Suprapubic skin (tissue), 4 donors: ENCODE results near the gene PLCL1. TPM values are rescaled to one million over a fixed set of nuclear protein-coding genes. Genes with fewer than 3 reads are reported as not detected.
"Not testable (repeated sequence)": the region's sequence is repeated elsewhere in the genome, so short reads cannot be mapped to it uniquely, and the experiment has no call there.

ENCODE experiments used
- DNase-seq, 2 donors: peaks; one replicate each; pipeline ENCODE4 v3.0.0-alpha.2; 2019; ENCODE audit warnings: low spot score in 2 of 2
- H3K27ac ChIP-seq: fragments of 200-600 bp; sonication (generic); one replicate; pipeline ENCODE4 v1.5.1; 2019
- H3K27me3 ChIP-seq: fragments of 200-600 bp; sonication (generic); one replicate; pipeline ENCODE4 v1.5.1; 2019
- H3K36me3 ChIP-seq: fragments of 200-600 bp; sonication (generic); one replicate; pipeline ENCODE4 v1.5.1; 2019
- H3K4me1 ChIP-seq: fragments of 200-600 bp; sonication (generic); one replicate; pipeline ENCODE4 v1.5.1; 2019
- H3K4me3 ChIP-seq: fragments of 200-600 bp; sonication (generic); one replicate; pipeline ENCODE4 v1.5.1; 2019; ENCODE audit warnings: mild to moderate bottlenecking
- H3K9me3 ChIP-seq: fragments of 200-600 bp; sonication (generic); one replicate; pipeline ENCODE4 v1.5.1; 2019
- CTCF ChIP-seq, 2 donors: fragments of 200-600 bp in 1 of 2; fragments of 450-650 bp in 1 of 2; sonication (generic) in 1 of 2; IDR thresholded peaks; one replicate each; pipeline ENCODE4 v1.5.1; 2016 to 2019; ENCODE audit warnings: antibody characterized with exemption in 2 of 2, mild to moderate bottlenecking in 1 of 2, moderate library complexity in 1 of 2
- EP300 ChIP-seq: sonication (generic); formaldehyde crosslinking; IDR thresholded peaks from one replicate; pipeline ENCODE4 v1.6.1; 2017; ENCODE audit warnings: antibody characterized with exemption
- POLR2A ChIP-seq, 2 donors: fragments of 450-650 bp; IDR thresholded peaks; one replicate each; pipeline ENCODE4 v1.6.1; 2017; ENCODE audit warnings: antibody characterized with exemption in 2 of 2, mild to moderate bottlenecking in 2 of 2, moderate library complexity in 2 of 2
- POLR2AphosphoS5 ChIP-seq, 3 donors: sonication (generic); formaldehyde crosslinking; IDR thresholded peaks; one replicate each; pipeline ENCODE4 v1.6.1; 2017; ENCODE audit warnings: antibody characterized with exemption in 3 of 3
- WGBS: methylation state at CpG from one replicate; pipeline ENCODE4 v1.1.5; 2018; 5-methylcytosine and 5-hydroxymethylcytosine counted together
- total RNA-seq, 4 donors: library from RNA; depleted of rRNA; stranded (reverse); fragments of >200 nt; gene quantifications; one replicate each; pipeline ENCODE4 v1.1.0, GENCODE V29; 2016

The PLCL1 gene
- total RNA-seq, 4 donors from 2014 or later, result 2.4 to 2.6 (median 2.5) TPM

DNA sequence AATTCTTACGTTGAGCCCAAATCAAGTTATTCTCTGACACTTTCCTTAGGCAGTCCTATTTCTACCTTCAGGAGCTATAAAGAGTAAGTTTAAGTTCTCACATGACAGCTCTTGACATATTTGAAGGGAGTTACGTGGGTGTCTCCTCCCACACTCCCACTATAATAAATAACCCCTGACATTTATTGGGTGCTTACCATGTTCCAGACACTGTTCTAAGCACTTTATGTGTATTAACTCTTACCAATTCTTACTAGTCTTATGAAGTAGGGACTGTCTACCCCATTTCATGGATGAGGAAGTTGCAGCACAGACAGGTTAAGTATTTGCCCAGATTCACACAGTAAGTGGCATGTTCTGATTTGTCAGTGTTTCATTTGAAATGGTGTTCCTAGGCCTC is 17.9 kb downstream of the PLCL1 start:
- Histone ChIP-seq H3K4me3 (no peak overlapping the region), H3K27ac (no peak overlapping the region), H3K27me3 (no peaks in the 10 kb centered on the region), H3K9me3 (no peaks in the 10 kb centered on the region), H3K4me1 (peaks cover 2% of the 10 kb centered on the region), H3K36me3 (no peaks in the 10 kb centered on the region)
- no peak for DNase-seq
- TF ChIP-seq EP300 (no peak), CTCF (IDR thresholded peaks at IDR 0.05) (no peak), POLR2A (IDR thresholded peaks at IDR 0.05) (no peak)
- whole genome bisulfite sequencing, result 48% methylated on average over 2 of the region's 2 CpGs

DNA sequence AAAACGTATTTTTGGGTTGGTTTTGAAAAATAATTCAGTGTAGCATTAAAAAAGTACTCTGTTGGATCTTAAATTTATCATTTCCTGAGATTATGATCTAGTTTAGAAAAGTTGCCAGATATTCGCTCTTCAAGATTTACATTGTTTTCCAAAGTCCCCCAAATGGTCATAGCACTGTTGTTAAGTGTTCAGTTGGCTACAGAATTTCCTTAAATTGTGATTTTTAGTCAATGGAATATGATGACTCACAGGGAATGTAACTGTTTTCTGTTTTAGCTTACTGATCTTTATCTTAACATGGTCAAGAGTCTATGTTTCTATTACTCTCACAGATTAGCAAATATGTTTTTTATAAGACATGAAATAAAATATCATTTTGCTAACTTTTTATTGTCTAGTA is 23.2 kb downstream of the PLCL1 start:
- Histone ChIP-seq H3K9me3 (no peaks in the 10 kb centered on the region), H3K4me3 (no peak overlapping the region), H3K27me3 (no peaks in the 10 kb centered on the region), H3K27ac (no peak overlapping the region), H3K36me3 (no peaks in the 10 kb centered on the region), H3K4me1 (no peaks in the 10 kb centered on the region)
- TF ChIP-seq POLR2A (IDR thresholded peaks at IDR 0.05) (no peak), CTCF (IDR thresholded peaks at IDR 0.05) (no peak), POLR2AphosphoS5 (IDR thresholded peaks at IDR 0.05) (no peak), EP300 (no peak)
- 71% methylated on average over 2 of the region's 2 CpGs for WGBS
- DNase-seq, result no peak

GRCh38 chr2:197828464-197829135 is 24.2 kb downstream of the PLCL1 start:
- no peaks in the 10 kb centered on the region for H3K36me3 ChIP-seq
- H3K9me3 ChIP-seq, result no peaks in the 10 kb centered on the region
- H3K4me1 ChIP-seq, result no peaks in the 10 kb centered on the region
- 65% methylated on average over 1 of the region's 1 CpG for WGBS
- DNase-seq, result no peak
- no peak overlapping the region for H3K27ac ChIP-seq
- no peaks in the 10 kb centered on the region for H3K27me3 ChIP-seq
- H3K4me3 ChIP-seq, result no peak overlapping the region
- TF ChIP-seq POLR2A (IDR thresholded peaks at IDR 0.05) (no peak), POLR2AphosphoS5 (IDR thresholded peaks at IDR 0.05) (no peak), CTCF (IDR thresholded peaks at IDR 0.05) (no peak), EP300 (no peak)

- H3K4me3 ChIP-seq, H3K4me1 ChIP-seq, H3K27ac ChIP-seq, H3K9me3 ChIP-seq, H3K36me3 ChIP-seq, DNase-seq, H3K27me3 ChIP-seq: not testable (repeated sequence)
- 87% methylated on average over 2 of the region's 2 CpGs for WGBS
These were observed 30.4 kb downstream of the PLCL1 start for GRCh38 chr2:197834771-197835170.

DNA sequence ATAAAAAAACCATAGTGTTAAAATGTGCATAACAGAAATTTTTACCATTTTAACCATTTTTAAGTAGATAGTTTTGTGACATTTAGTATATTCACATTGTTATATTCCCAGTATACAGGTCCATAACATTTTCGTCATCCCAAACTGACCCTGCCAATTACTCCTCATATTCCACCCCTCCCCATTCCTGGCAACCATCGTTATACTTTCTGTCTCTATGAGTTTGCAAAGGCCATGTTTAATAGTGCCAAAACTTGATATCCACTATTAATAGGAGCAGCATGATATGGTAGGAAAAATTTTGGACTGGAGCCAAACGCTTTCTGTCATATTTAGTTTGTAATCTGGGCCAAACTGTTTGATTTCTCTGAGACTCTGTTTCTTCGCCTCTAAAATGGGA is 30.9 kb downstream of the PLCL1 start:
- 58% methylated on average over 4 of the region's 4 CpGs for WGBS
- Histone ChIP-seq H3K9me3 (no peaks in the 10 kb centered on the region), H3K4me3 (no peak overlapping the region), H3K27me3 (no peaks in the 10 kb centered on the region), H3K4me1 (peaks cover 5% of the 10 kb centered on the region), H3K36me3 (no peaks in the 10 kb centered on the region), H3K27ac (no peak overlapping the region)
- DNase-seq, result no peak
- TF ChIP-seq POLR2A (IDR thresholded peaks at IDR 0.05) (no peak), POLR2AphosphoS5 (IDR thresholded peaks at IDR 0.05) (no peak), EP300 (no peak), CTCF (IDR thresholded peaks at IDR 0.05) (no peak)

GRCh38 chr2:197838036-197838435 is 33.6 kb downstream of the PLCL1 start:
- no peaks in the 10 kb centered on the region for H3K36me3 ChIP-seq
- 49% methylated on average over 5 of the region's 5 CpGs for WGBS
- no peaks in the 10 kb centered on the region for H3K27me3 ChIP-seq
- TF ChIP-seq POLR2AphosphoS5 (IDR thresholded peaks at IDR 0.05), result no peak
- TF ChIP-seq POLR2A (IDR thresholded peaks at IDR 0.05), result no peak
- TF ChIP-seq EP300, result no peak
- TF ChIP-seq CTCF (IDR thresholded peaks at IDR 0.05), result no peak
- no peaks in the 10 kb centered on the region for H3K9me3 ChIP-seq
- no peak overlapping the region for H3K27ac ChIP-seq
- peaks cover 5% of the 10 kb centered on the region for H3K4me1 ChIP-seq
- no peak for DNase-seq
- peak overlapping the region; percentile 19 for H3K4me3 ChIP-seq
